Adrenal gland (tissue), 5 donors: ENCODE results near the gene IFIT2.

Experiments used
- POLR2A ChIP-seq, 2 donors: fragments of 450-650 bp; IDR thresholded peaks; one replicate each; pipeline ENCODE4 v1.6.1; 2017; ENCODE audit warnings: antibody characterized with exemption in 2 of 2, mild to moderate bottlenecking in 2 of 2, moderate library complexity in 1 of 2
- TF ChIP-seq, protein P1 (sequence below), 6 experiments: fragments of 450-650 bp in 4 of 6; fragments of 200-600 bp in 2 of 6; sonication (generic) in 1 of 6; IDR thresholded peaks; 1 replicate in 5 of 6; 2 replicates in 1 of 6; pipeline versions ENCODE4 v1.5.1 to v1.8.0; 2016 to 2021; ENCODE audit warnings: antibody characterized with exemption in 6 of 6, mild to moderate bottlenecking in 2 of 6, moderate library complexity in 1 of 6
- donor health status: DM: no; HTN: no; CAD: no.

DNA sequence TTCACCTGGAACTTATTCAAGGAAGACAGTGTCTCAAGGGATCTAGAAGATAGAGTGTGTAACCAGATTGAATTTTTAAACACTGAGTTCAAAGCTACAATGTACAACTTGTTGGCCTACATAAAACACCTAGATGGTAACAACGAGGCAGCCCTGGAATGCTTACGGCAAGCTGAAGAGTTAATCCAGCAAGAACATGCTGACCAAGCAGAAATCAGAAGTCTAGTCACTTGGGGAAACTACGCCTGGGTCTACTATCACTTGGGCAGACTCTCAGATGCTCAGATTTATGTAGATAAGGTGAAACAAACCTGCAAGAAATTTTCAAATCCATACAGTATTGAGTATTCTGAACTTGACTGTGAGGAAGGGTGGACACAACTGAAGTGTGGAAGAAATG, 36.9 kb downstream of the IFIT2 start:
- TF ChIP-seq, protein P1, sequence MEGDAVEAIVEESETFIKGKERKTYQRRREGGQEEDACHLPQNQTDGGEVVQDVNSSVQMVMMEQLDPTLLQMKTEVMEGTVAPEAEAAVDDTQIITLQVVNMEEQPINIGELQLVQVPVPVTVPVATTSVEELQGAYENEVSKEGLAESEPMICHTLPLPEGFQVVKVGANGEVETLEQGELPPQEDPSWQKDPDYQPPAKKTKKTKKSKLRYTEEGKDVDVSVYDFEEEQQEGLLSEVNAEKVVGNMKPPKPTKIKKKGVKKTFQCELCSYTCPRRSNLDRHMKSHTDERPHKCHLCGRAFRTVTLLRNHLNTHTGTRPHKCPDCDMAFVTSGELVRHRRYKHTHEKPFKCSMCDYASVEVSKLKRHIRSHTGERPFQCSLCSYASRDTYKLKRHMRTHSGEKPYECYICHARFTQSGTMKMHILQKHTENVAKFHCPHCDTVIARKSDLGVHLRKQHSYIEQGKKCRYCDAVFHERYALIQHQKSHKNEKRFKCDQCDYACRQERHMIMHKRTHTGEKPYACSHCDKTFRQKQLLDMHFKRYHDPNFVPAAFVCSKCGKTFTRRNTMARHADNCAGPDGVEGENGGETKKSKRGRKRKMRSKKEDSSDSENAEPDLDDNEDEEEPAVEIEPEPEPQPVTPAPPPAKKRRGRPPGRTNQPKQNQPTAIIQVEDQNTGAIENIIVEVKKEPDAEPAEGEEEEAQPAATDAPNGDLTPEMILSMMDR (IDR thresholded peaks at IDR 0.05), result no peak
- no peak for TF ChIP-seq POLR2A (IDR thresholded peaks at IDR 0.05)
